Measurements from ENCODE around the gene ELAVL4. TPM values are rescaled to one million over a fixed set of nuclear protein-coding genes. Genes with fewer than 3 reads are reported as not detected.

The ELAVL4 gene
- total and polyA plus RNA-seq, 2 of the 8 experiments (the other 6 are each of a cell fraction or from before 2014, with no cell fraction given) = 0.21 to 0.89 TPM

DNA sequence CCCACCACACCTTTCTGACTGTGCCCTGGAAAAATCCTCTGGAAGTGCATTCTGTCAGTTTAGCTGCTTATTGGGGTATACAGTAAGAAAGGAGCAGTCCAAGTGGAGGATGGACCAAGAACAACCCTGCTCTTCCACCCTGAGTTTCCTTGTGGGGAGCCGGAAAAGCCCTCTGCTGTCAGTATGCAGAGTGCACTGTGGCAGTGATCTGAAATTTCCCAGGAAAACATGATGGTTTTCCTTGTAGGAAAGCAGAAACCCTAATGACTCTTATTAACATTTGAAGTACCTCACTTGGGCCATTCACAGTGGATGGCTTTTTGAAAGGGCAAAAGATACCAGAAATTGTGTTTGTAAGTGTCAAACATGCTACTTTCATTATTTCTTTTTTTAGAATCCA, 20.5 kb downstream of the ELAVL4 start:
- Histone ChIP-seq H3K36me3 (ENCODE audit: control insufficient read depth in 2 of 4, insufficient read depth in 4 of 4, low read length in 3 of 4) (no peaks in the 10 kb centered on the region), H3K23ac (ENCODE audit: insufficient read length) (no peak overlapping the region), H4K5ac (ENCODE audit: insufficient read length, low read depth, low read length) (no peak overlapping the region), H3K23me2 (ENCODE audit: low read depth, low read length) (no peaks in the 10 kb centered on the region), H3K27me3 (replicated peaks in 1 of 4; ENCODE audit: control insufficient read depth in 3 of 4, extremely low read depth in 1 of 4, insufficient read depth in 3 of 4, low read length in 3 of 4) (no peaks in the 10 kb centered on the region), H3K14ac (ENCODE audit: insufficient read length) (no peak overlapping the region), H3K79me1 (ENCODE audit: low read depth, low read length) (no peaks in the 10 kb centered on the region), H3K56ac (replicated peaks; ENCODE audit: insufficient read length, low read depth, low read length) (no peak overlapping the region), H3K18ac (ENCODE audit: extremely low read depth, low read length) (no peak overlapping the region), H4K91ac (replicated peaks; ENCODE audit: insufficient read length, low read length) (no peak overlapping the region), H4K8ac (ENCODE audit: extremely low read depth, insufficient read depth, low read length) (no peak overlapping the region), H4K20me1 (replicated peaks in 1 of 2; ENCODE audit: control insufficient read depth in 1 of 2, insufficient read depth in 2 of 2, low read length in 2 of 2) (no peaks in the 10 kb centered on the region), H3K79me2 (ENCODE audit: control insufficient read depth in 1 of 2, insufficient read depth in 2 of 2, low read length in 2 of 2) (no peaks in the 10 kb centered on the region), H3K4me2 (ENCODE audit: insufficient read depth in 1 of 2, low read depth in 2 of 2, low read length in 2 of 2) (no peak overlapping the region), H2AFZ (ENCODE audit: low read length) (no peak overlapping the region), H3K4ac (replicated peaks; ENCODE audit: insufficient read length, low read depth, low read length) (no peak overlapping the region), H2BK20ac (ENCODE audit: low read length) (no peak overlapping the region), H3K27ac (ENCODE audit: low read depth, low read length) (no peak overlapping the region), H3K4me3 (ENCODE audit: extremely low read depth in 1 of 4, insufficient read depth in 2 of 4, low read depth in 3 of 4, low read length in 4 of 4) (no peak overlapping the region), H2BK120ac (replicated peaks; ENCODE audit: low read depth, low read length) (no peak overlapping the region), H3K9me3 (ENCODE audit: insufficient read depth in 2 of 2, low read depth in 1 of 2, low read length in 1 of 2) (no peaks in the 10 kb centered on the region), H2BK12ac (ENCODE audit: low read depth, low read length) (no peak overlapping the region), H2AK5ac (ENCODE audit: low read depth, low read length) (no peak overlapping the region), H2BK5ac (ENCODE audit: low read depth, low read length) (no peak overlapping the region), H3K4me1 (replicated peaks in 1 of 4; ENCODE audit: control insufficient read depth in 3 of 4, insufficient read depth in 4 of 4, low read length in 3 of 4) (peaks cover 0 to 3% (median 1%) of the 10 kb centered on the region in 4 experiments; a peak in 1 of 7 replicates), H2BK15ac (ENCODE audit: low read length) (no peak overlapping the region), H3K9ac (replicated peaks in 1 of 4; ENCODE audit: extremely low read depth in 1 of 4, low read depth in 3 of 4, low read length in 3 of 4) (no peak overlapping the region)
- CTCF ChIA-PET (ENCODE audit: partially characterized antibody) = no interaction called here
- 77% methylated on average over 1 of the region's 1 CpG; no CpG with 5 or more reads in 1 of the 2 experiments for WGBS, 2 experiments (ENCODE audit: extremely low coverage in 1 of 2, insufficient coverage in 1 of 2, insufficient read length in 1 of 2, insufficient replicate concordance in 2 of 2, low coverage in 1 of 2, low lambda C conversion rate in 2 of 2, missing lambda C conversion rate in 1 of 2)
- DNase-seq (ENCODE audit: low read depth in 1 of 2, low spot score in 2 of 2) = no peak
- no peak for FAIRE-seq
- POLR2A ChIA-PET (ENCODE audit: partially characterized antibody) = no interaction called here
- TF ChIP-seq CHD1 (IDR thresholded peaks at IDR 0.05; ENCODE audit: low read depth, low read length) (no peak), GTF2F1 (IDR thresholded peaks at IDR 0.05; ENCODE audit: borderline replicate concordance, low read depth, low read length) (no peak), JUND (IDR thresholded peaks at IDR 0.05; ENCODE audit: low read length) (no peak), CTCF (IDR thresholded peaks at IDR 0.05; ENCODE audit: control extremely low read depth in 1 of 3, insufficient read depth in 1 of 3, low read depth in 1 of 3, low read length in 3 of 3) (no peak), SRF (IDR thresholded peaks at IDR 0.05; ENCODE audit: low read depth, low read length) (no peak), SAP30 (IDR thresholded peaks at IDR 0.05; ENCODE audit: insufficient read depth, insufficient replicate concordance, low read length) (no peak), POLR2A (IDR thresholded peaks at IDR 0.05; ENCODE audit: control extremely low read depth in 1 of 2, low read depth in 2 of 2, low read length in 2 of 2) (no peak), NRF1 (IDR thresholded peaks at IDR 0.05; ENCODE audit: low read depth, low read length) (no peak), BCL11A (IDR thresholded peaks at IDR 0.05; ENCODE audit: low read depth in 2 of 2, low read length in 2 of 2) (no peak), YY1 (IDR thresholded peaks at IDR 0.05; ENCODE audit: low read depth, low read length) (no peak), CEBPB (IDR thresholded peaks at IDR 0.05; ENCODE audit: low read depth, low read length) (no peak), ASH2L (IDR thresholded peaks at IDR 0.05; ENCODE audit: low read length) (no peak)
- TF ChIP-seq, protein P1, sequence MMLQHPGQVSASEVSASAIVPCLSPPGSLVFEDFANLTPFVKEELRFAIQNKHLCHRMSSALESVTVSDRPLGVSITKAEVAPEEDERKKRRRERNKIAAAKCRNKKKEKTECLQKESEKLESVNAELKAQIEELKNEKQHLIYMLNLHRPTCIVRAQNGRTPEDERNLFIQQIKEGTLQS (IDR thresholded peaks at IDR 0.05; ENCODE audit: insufficient read depth, low read depth, low read length) = no peak
